ENCODE data around the gene RFC4.
"Not testable (repeated sequence)": the region's sequence is repeated elsewhere in the genome, so short reads cannot be mapped to it uniquely, and the experiment has no call there.

The RFC4 gene

GRCh38 chr3:186806089-186807055 lies at the start of gene RFC4:
RFC4 (minus strand) TSS chr3:186806482; CDS start chr3:186804713, 1,769 bp downstream.
- DNase-seq = peak; percentile 91

GRCh38 chr3:186854954-186855353 lies 48.7 kb upstream of the RFC4 start:
- no peak for DNase-seq

GRCh38 chr3:186854146-186854545 lies 47.9 kb upstream of the RFC4 start:
- no peak for DNase-seq

GRCh38 chr3:186852994-186853393 lies 46.7 kb upstream of the RFC4 start:
- no peak for DNase-seq

- not testable (repeated sequence) for DNase-seq
Observed at GRCh38 chr3:186851835-186852234, 45.6 kb upstream of the RFC4 start.

- no peak for DNase-seq
Observed at GRCh38 chr3:186849374-186849975, 43.2 kb upstream of the RFC4 start.

- DNase-seq = no peak
Observed at GRCh38 chr3:186847437-186847836, 41.2 kb upstream of the RFC4 start.

GRCh38 chr3:186845756-186846155 lies 39.5 kb upstream of the RFC4 start:
- no peak for DNase-seq

GRCh38 chr3:186844908-186845307 lies 38.6 kb upstream of the RFC4 start:
- no peak for DNase-seq

- no peak for DNase-seq
Observed at GRCh38 chr3:186843039-186843432, 36.8 kb upstream of the RFC4 start.

- DNase-seq = no peak
Observed at GRCh38 chr3:186842426-186843038, 36.2 kb upstream of the RFC4 start, which contains the start of gene ADIPOQ. ADIPOQ (plus strand) TSS chr3:186842710; CDS start chr3:186853059, 10,349 bp downstream.

- no peak for DNase-seq
Observed at GRCh38 chr3:186841620-186842019, 35.3 kb upstream of the RFC4 start.

- peak; percentile 83 for DNase-seq
Observed at GRCh38 chr3:186839874-186840641, 33.8 kb upstream of the RFC4 start.

GRCh38 chr3:186832276-186832675 lies 26.0 kb upstream of the RFC4 start:
- DNase-seq = no peak

- no peak for DNase-seq
Observed at GRCh38 chr3:186831798-186832197, 25.5 kb upstream of the RFC4 start.

GRCh38 chr3:186828340-186828739 lies 22.1 kb upstream of the RFC4 start:
- DNase-seq = no peak

GRCh38 chr3:186826976-186827857 lies 20.9 kb upstream of the RFC4 start:
- peak; percentile 82 for DNase-seq

GRCh38 chr3:186826410-186826975 lies 20.2 kb upstream of the RFC4 start:
- peak; percentile 22 for DNase-seq

GRCh38 chr3:186825872-186826409 lies 19.7 kb upstream of the RFC4 start:
- no peak for DNase-seq

GRCh38 chr3:186825294-186825821 lies 19.1 kb upstream of the RFC4 start:
- DNase-seq = peak; percentile 46
